Ammon's horn (tissue), 1 donor: ENCODE results near the gene PRPF6.
A peak's percentile ranks its signal among the peaks of the same experiment; 100 is the strongest.

ENCODE experiments used
- DNase-seq: peaks from one replicate; pipeline ENCODE4 v3.0.0-alpha.2; 2016; ENCODE audit warnings: low spot score

Gene PRPF6

DNA sequence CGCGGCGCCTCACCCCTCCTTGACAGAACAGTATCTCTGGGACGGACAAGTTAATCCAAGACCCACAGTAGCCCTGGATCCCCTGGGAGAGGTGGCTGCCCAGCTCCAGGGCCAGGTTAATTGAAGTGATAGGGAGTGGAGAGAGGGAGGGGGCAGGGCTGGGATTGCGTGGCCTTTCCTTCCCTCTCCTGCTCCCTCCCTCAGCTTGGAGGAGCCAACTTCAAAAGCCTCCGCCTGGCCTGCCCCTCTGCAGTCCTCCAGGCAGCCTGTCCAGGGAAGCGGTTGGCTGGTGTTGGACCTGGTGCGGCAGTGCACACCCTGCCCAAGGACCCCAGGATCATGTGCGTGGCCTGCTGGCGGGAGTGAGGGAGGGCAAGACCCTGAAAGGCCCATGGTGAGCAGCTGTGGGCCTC lies 55.0 kb downstream of the PRPF6 start, which contains the start of gene C20orf204:
TSS of gene C20orf204 (plus strand) at position 250 of the 413 bp plus-strand sequence. CDS start at position 392, 142 bp downstream.
- DNase-seq = no peak

DNA sequence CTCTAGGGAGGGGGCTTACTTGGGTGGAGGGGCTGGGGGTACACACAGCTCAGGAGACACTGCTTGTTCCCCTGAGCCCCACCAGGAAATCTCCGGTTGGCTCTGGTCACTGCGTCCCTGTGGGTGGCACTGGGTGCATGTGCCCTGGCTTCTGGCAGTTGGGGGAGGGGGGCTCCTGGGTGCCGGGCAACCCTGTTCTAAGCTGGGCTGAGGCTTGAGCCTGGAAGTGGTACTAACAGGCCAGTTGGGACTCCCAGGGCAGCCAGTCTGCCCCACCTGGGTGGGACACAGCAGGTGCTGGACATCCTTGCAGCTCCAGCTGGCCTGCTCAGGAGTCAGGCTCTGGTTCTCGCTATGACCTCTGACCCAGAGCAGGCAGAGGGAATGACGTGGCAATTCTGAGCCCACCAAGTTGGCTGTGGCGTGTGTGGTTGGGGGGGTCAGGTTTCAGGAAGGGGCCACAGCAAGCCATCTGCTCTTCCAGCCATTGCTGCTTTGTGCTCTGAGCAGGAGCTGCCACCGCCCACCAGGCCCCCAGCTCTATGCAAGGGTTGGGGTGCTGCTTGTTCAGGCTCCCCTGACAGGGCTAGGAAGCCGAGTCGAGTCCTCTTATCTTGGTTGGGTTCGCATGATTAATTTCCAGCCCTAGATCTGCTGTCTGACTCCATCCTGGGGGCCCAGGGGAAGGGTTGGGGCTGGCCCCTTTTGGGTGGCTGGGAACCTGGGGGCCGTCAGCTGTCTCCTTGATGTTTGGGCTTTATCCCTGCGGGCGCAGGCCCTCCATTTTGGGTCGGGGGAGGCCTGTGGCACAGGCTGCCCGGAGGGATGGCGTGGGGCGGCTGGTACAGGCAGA lies 55.6 kb downstream of the PRPF6 start:
- no peak for DNase-seq

DNA sequence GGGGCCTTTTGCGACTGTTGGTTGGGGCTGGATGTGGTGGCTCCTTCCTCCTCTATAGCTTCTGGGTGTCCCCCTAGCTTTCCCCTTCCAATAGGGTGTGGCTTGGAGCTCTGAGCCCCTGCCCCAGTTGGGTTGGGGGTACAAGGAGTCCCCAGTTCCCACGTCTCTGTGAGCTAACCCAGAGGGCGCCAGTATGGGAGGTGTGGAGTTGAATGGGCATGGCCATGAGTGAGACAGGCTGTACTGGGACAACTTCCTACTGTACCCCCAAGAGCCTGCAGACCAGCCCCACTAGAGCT lies 56.2 kb downstream of the PRPF6 start:
- DNase-seq = no peak

DNA sequence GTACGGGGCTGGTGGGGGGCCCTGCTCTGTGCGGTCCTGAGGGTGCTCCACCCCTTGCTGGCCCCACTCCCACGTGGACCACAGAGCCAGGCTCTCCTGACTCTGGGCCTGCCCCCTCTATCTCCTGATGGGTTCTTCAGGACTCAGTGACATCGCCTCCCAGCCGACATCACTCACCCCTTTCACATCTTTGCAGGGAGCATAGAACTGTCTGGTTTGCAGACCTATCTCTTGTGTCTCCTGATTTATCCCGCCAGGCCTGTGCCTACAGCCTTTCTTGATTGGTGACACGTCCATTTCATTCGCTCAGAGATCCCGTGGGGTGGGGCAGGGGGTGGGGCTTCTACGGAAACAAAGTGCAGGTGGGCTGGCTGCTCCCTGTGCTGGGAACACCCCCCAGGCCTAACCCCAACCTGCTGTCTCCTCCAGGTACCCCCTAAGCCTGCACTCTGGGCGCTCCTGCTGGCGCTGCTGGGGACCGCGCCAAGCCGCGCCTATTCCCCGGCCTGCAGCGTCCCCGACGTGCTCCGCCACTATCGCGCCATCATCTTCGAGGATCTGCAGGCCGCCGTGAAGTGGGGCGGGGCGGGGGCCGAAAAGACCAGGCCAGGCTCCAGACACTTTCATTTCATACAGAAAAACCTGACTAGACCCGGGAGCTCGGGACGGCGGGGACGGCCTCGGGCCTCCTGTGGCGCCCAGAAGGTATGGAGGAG lies 56.7 kb downstream of the PRPF6 start:
- no peak for DNase-seq

DNA sequence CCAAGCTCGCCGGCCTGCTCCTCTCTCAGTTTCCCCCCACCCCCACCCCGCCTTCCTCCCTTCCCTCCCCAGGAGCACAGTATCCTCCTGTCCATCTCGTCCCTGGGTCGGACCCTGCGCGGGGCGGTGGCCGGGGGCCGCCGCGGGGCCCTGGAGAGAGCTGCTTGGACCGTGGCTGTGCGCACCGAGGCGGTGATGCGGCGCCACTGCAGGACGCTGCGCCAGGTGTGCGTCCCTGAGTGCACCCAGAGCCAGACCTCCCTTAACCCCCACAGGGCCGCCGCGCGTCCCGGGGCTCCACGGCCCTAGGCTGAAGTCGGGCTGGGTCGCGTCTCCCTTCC lies 57.3 kb downstream of the PRPF6 start:
- no peak for DNase-seq

DNA sequence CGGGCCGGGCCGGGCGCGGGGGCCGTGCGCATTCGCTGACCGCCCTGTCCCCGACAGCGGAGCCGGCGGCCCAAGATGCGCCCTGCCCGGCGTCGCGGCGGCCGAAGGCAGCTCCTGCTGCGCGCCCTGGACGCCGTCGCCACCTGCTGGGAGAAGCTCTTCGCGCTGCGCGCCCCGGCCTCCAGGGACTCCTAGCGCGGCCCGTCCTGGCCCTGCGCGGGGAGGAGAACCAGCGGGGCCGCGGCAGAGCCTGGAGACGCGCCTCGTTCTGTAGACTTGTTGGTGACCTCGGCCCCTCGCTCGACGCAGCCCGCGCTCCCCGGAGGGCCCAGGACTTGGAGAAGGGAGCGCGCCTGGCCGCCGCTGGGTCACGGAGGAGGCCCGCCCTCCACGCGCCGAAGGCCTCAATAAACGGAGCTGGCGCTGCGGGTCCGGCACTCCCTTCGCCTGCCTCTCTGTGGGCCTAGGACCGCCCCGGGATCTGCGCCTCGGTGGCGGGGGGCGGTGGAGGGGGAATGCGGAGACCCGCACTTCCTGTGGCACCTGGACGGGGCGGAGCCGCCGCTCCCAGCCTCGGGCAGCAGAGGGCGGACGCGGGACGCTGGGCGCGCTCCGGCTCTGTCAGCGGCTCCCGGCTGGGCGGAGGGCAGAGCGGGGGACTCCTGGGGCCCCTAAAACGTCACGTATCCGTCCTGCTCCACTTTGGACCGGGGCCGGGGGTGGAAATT lies 57.8 kb downstream of the PRPF6 start:
- peak; percentile 30 for DNase-seq

DNA sequence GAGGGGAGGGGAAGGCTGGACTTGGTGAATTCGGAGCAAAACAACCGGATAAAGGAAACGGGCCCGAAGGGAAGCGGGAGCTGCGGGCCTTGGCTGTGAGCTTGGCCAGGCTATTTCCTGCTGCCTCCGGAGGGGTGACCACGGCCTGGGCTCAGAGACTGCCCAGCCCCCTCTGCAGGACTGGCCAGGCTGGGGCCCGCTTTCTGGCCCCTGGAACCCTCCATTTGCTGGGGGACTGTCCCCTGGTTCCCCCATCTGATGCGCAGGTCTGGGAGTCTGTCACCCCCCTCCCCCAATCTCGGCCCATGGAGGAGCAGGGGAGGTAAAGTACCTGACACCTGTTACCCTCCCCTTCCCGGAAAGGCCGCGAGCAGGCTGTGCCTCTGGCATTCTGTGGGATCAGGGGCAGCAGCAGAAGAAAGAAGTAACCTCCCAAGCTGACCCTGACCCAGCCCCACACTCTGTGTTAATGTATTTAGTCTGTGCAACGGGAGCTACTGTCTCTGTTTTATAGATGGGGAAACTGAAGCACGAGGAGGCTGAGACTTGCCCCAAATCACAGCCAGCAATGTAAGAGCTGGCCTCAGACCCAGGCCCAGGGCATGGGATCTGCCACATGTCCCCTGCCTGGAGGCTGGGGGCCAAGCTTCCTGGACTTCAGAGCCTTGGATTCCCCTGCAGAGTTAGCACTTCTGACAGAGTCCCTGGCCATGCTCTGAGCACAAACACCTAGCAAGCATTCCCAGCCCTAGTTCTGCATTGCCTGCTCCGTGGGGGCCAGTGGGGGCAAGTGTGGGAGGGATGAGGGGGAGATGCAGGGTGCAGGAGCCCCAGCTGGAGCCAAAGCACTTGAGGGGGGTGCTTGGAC lies 58.6 kb downstream of the PRPF6 start:
- DNase-seq = no peak

DNA sequence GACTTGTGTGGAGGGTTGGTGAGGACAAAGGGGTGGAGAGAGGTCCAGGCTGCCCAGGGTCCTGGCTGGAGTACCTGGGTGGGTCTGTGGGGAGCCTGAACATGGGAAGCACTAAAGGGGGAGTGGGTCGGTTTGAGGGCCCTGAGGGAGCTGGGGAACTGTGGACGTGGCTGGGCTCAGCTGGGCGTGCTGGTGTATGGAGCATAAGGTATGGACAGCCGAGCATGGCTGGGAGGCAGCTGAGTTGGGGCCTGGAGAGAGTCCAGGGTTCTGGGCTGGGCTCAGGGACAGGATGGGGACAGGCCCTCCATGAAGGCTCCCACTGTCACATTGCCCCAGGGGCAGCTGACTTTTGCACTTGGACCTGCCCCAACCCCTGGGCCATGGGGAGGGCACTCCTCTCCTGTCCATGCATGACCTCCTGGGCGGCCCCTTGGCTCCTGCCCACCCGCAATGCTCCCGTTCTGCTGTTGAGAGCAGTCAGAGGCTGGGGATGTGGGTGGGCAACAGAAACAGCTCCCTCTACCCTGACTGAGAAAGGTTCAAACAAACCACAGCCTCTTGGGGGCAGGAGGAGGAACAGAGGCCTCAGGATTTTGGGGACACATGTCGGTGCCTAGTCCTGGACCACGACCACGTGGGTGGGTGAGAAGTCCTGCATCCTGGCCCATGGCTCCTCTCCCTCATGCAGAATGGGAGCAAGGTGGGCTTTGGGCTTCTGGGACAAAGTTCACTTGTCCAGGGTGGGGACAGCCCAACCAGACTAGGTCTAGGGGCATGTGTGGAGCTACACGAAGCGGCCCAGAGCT lies 59.5 kb downstream of the PRPF6 start:
- no peak for DNase-seq

DNA sequence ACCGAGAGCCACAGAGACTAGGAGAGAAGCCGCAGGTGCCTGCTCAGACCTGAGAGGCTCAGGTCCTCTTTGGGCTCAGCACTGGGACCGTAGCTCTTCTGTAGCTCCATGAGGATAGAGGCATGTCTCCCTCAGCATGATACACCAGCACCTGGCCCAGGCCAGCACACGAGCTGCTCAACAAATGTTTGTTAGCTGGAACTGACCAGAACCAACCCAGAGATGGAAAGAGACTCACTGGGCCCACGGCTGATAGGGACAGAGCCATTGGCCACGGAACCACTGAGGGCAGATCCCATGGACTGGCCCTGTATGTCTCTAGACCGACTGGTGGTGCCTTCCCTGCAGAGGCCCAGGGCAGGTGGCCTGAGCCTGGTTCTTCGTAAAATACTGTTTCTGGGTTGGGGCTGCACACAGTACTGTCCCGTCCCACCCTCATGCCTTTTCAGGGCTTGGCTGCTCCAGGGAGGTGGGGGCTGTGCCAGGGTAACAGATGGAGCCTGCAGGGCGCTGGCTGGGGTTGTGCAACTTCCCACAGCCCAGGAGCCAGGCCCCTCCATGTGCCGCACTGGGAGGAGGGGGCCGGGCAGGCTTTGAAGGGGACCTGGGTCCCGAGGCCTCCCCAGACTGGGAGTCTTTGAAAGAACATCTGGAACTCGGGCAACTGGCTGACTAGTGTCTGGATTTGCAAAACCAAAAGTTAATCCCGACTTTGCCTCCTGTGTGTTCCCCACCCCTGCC lies 60.3 kb downstream of the PRPF6 start:
- DNase-seq = no peak

DNA sequence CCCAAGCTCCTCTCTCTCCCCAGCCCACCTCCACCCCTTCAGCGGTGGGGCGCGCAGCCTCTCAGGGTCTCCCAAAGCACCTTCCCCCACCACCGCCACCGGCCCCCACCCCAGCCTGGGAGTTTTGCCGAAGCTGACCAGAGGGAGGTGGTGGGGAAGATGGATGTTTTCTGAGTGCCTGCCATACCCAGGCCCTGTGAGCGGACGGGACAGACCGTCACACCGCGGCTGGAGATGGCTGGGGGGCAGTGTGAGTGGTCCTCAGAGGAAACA lies 60.8 kb downstream of the PRPF6 start:
- no peak for DNase-seq

DNA sequence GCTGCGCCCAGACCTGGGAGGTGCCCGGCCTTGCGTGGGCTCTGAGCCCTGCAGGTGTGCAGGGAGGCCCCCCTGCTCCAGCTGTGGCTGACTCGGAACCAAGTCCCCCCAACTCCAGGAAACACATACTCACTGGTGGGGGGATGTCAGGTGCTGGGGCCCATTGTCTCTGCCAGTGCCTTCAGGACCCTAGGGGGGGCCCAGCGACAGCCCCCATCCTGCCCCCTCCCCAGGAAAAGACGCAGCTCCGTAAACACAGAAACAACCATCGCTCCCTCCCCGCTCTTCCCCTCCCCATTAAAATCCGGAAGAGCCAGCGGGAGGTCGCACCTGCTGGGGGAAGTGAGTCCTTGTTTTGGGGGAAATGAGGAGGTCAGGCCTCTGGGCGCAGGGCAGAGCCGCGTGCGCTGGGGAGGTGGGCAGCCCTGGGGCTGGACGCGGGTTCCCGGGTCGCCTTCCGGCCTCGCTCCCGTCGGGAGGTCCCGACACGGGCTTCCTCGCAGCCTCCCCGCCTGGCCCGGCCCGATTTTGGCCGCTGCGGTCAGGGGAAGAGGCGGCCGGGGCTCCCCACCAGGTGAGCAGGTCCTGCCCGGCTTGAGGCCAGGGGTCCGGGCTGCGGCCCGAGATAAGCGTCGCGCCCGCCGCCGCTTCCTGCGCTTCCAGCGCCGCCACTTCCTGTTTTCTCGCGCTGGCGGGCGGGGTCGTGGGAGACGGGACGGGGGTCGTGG lies 61.3 kb downstream of the PRPF6 start:
- no peak for DNase-seq

DNA sequence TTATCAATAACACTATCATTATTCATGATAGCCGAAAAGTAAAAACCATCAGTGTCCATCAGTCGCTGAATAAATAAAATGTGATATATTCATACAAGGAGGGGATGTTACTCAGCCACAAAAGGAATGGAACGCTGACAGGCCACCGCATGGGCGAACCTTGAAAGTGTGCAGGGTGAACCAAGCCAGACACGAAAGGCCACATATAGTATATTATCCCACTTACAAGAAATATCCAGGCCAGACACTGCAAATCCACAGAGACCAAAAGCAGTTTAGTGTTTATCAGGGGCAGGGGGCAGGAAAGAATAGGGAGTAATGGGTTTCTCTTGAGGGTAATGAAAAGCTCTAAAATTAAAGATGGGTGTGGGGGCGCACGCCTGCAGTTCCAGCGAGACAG lies 62.8 kb downstream of the PRPF6 start:
- no peak for DNase-seq

DNA sequence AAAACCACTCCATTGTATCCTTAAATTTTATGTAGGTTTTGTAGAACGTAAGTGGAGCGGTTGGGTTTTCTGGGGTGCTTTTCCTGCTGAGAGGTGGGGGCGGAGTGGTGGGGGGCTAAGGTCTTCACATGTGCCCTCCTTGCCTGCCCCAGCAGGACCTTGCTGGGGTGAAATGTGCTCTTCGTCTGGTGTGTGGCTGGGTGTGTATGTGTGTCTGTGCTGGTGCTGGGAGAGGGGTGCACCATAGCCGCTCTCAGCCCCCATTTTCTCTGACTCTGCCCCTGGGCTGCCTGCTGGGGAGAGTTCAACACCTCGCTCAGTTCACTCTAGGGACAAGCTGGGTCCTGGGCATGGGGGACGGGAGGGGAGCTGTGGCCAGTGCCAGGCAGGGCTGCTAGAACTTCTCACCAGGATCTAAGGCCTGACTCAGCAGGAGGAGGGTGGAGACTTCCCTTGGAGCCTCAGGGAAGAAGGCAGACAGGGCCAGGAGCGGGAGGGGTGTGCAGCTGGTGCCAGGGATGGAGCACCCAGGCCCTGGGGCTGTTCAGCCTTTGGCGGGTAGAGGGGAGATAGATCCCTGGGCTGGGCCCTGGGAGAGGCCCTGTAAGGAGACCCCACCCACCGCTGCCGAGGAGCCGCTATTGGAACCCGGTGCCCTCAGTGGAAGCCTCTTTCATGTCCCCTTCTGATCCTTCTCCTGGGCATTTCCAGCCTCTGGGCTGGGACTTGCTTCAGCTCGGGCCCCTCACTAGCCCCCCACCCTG lies 63.7 kb downstream of the PRPF6 start:
- DNase-seq = no peak

DNA sequence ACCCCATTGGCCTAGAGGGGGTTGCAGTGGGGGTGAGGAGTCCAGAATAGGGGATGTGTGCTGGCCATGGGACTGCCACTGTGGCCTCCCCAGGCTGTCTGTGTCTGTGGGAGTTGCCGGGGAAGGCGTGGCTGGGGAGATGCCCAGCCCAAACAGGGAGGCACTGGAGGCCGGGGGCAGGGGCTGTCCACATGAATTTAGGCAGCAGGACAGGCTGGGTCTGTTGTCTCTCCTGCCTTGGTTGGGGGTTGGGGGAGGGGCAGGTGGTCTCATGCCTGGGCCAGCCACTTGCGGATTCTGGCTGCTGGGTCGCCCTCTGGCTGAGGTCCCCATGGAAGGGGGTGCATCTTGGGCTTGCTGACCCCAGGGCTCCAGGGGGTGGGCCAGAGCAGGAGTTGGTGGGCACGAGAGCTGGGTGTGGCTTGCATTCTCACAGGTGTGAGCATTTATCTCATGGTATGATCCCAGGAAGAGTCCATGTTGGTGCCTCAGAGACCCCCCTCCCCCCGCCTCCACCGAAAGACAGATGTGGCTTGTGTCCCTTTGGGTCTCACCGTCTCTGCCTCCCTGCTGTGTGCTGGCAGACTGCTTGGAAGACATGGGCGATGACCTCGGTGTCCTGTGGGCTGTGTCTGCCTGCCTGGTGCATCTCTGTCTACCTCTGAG lies 64.5 kb downstream of the PRPF6 start:
- no peak for DNase-seq

DNA sequence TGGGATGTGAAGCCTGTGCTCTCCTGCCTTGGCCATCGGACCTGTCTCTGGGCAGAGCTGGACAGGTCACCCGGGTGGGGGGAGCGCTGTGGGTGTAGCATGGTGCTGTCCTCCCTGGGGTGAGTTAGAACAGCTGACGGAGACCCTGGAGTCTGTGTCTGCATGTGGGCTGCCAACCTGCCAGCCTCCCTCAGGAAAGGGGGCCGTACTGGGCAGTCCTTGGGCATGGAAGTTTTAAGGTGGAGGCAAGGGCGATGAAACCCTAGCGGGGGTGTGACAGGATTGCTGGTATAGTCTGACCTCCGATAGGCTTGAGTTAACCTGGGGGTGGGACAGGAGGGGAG lies 66.1 kb downstream of the PRPF6 start:
- no peak for DNase-seq

DNA sequence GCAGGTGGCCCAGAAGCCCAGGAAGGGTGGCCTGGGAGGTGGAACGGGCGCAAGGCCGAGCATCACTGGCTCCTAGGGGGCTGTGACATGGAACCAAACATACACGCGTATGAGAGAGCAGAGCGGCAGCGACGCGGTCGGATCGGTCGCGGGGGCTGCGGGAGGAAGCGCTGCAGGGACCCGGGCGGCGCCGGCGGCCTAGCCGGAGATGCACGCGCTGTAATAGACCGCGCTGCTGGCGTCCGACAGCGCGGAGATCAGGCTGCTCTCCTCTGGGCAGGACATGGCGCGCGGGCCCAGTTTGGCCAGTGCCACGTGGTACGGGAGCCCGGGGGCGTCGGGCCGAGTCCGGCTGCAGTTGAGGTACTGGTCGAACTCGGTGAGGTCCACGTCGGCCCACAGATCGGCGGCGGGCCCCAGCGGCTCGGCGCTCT lies 67.1 kb downstream of the PRPF6 start:
- DNase-seq = no peak

DNA sequence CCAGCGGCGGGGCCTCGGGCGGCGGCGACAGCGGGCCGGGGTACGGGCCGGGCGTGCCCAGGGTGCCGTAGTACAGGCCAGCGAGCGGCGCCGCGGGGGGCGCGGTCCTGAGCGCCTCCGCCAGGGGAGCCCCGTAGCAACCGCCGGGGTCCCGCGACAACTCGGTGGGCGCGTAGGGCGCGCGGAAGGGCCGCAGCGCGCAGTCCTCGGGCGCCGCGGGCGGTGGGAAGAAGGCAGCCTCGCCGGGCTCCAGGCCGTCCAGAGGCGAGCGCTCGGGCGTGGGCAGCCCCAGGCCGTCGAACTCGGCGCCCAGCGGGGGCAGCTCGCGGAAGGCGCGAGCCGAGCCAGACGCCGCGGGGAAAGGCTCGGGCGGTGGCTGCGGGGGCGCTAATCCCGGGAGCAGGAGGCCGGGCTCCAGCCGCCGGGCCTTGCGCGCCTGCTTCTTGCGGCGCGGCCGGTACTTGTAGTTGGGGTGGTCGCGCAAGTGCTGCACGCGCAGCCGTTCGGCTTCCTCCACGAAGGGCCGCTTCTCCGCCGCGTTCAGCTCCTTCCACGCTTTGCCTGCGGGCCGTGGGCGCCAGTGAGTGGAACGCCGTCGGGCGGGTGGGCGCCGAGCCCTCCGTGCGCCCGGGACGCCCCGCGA lies 67.6 kb downstream of the PRPF6 start:
- no peak for DNase-seq
